NCI-H2029 (cell line): ENCODE measurements around the gene JAK3.

Experiments used
- DNase-seq: peaks from one replicate; lab custom pipeline; 2025; lab: John Stamatoyannopoulos, UW

JAK3 gene

GRCh38 chr19:17840019-17840418, 7.8 kb downstream of the JAK3 start:
- DNase-seq, result no peak

- DNase-seq, result no peak
Measured at GRCh38 chr19:17837972-17838371, 9.8 kb downstream of the JAK3 start.

DNA sequence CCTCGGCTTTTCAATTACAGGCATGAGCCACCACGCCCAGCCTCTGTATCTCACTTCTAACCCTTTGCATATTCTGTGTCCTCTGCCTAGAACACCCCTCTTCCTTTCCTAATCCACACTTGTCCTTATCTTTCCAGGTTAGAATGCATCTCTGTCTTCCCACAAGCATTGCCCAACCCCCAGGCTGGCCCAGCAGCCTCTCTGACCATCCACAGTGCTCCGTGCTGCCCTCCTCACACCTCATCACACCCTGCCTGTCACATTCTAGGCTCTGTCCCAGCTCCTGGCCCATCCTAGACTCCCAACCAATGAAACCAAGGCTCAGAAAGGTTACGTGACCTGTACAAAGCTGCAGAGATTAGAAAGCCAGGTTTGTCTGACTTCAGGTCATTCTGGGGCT, 11.3 kb downstream of the JAK3 start:
- DNase-seq, result no peak

DNA sequence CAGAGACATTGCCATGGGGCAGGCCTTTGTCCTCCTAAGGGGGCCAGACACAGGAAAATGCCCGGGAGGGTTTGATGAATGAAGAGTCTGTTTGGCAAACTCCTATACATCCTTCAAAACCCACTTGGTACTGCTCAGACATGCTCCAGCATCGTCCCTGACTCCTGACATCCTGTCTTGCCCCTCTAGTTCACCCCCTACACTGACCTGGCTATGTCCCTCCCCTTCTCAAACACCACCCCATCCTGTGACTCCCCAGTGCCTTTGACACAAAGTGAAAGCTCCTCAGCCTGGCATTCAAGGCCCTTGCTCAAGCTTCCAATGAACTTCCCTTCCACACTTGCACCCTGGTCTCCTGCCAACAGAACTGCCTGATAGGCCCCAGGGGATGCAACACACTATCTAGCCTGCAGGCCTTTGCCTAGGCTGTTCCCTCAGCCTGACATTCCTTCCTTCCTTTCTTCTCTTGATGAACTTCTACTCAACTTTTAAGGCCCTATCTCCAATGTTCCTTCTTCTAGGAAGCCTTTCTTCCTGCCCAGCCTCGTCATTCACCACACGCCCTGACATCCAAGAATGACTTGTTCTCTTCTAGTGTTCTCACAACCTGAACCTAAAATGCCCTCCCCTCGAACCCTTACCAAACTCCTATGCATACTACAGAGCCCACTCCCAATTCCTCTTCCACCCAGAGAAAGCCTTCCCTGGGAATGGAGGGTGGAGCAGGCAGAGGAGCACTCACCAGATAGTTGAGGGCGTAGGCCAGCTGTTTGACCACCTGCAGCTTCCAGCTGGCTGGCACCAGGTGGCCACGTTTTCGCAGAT, 12.4 kb downstream of the JAK3 start:
- no peak for DNase-seq

GRCh38 chr19:17834350-17835181, 13.2 kb downstream of the JAK3 start:
- no peak for DNase-seq

GRCh38 chr19:17832443-17833208, 15.2 kb downstream of the JAK3 start:
- no peak for DNase-seq

DNA sequence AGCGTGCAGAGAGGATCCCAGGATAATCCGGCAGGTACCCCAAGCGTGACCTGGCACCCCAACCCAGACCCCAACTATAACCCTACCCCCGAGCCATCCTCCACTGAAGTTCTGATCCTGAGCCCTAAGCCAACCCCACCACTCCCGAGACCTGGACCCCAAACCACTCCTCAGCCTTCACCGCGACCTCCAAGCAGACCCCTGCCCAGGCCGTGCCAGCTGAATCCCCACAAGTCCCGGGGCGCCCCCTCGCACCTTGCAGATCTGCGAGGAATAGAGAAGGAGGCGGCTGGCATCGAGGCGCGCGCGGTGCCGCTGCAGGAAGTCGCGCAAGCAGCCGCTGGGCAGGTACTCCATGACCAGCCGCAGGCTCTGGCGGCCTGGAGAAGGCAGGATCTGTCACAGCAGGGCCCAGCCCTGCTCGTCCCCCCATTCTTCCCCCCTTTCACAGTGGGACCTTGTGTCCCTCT, 16.3 kb downstream of the JAK3 start:
- no peak for DNase-seq

GRCh38 chr19:17830567-17831418, 17.0 kb downstream of the JAK3 start:
- DNase-seq, result peak; percentile 89

- peak; percentile 74 for DNase-seq
Measured at GRCh38 chr19:17829855-17830566, 17.8 kb downstream of the JAK3 start.

GRCh38 chr19:17826508-17827056, 21.2 kb downstream of the JAK3 start:
- no peak for DNase-seq

GRCh38 chr19:17824339-17824738, 23.4 kb downstream of the JAK3 start:
- DNase-seq, result no peak

GRCh38 chr19:17821190-17821589, 26.6 kb downstream of the JAK3 start, which contains the start of gene INSL3:
Gene INSL3 (minus strand): TSS chr19:17821519. CDS start chr19:17821506, 13 bp downstream.
- no peak for DNase-seq

DNA sequence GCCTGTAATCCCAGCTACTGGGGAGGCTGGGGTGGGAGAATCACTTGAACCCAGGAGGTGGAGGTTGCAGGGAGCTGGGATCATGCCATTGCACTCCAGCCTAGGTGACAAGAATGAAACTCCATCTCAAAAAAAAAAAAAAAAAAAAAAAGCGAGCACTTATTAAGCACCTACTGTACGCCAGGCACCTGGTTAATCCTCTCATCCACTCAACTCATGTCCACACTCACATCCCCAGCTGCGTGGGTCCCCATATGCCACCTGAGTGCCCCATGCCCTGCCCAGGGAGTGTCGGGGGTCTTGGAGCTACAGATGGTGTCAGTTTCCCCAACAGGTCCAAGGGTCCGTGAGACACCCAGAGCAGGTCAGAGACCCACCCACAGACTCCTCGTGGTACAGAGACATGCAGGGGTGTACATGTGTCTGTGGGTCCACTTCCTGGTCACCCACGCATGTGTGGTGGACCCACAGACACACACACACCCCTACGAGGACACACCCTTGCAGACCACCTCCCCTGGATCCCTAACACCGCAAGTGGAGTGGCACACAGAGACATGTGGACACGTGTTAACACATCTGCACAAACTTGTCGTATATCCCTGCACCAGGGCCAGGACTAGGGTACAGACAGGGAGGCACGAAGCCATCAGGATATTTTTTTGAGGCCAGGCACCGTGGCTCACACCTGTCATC, 30.0 kb downstream of the JAK3 start:
- DNase-seq, result no peak

- DNase-seq, result no peak
Measured at GRCh38 chr19:17812099-17812498, 35.7 kb downstream of the JAK3 start.

- no peak for DNase-seq
Measured at GRCh38 chr19:17811681-17812080, 36.1 kb downstream of the JAK3 start.

DNA sequence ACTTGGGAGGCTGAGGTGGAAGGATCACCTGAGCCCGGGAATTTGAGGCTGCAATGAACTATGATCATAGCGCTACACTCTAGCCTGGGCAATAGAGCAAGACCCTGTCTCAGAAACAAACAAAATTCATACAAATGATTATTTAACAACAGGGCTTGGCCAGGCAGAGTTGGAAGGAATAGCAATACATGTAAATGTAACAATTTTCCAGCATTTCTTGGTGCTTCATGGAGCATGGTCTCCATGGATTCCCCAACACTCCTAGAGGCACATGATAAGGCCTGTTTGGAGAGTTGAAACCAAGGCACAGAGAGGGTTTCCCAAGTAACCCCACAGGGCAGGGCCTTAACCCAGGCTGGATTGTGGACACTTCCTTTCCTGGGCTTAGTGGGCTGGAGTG, 36.7 kb downstream of the JAK3 start:
- no peak for DNase-seq

GRCh38 chr19:17807731-17808316, 40.0 kb downstream of the JAK3 start:
- DNase-seq, result no peak

DNA sequence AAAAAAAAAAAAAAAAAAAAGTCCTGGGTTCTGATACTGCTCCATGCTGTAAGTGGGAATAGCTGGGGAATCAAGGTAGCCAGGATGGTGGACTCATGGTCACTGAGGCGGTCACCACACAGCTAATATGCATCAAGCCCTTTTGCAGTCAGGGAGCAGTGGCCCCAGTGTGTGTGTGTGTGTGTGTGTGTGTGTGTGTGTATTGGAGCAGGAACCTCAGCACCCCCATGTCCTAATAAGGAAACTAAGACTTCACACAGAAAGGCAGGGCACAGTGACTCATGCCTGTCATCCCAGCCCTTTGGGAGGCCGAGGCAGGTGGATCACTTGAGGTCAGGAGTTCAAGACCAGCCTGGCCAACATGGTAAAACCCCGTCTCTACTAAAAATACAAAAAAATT, 40.8 kb downstream of the JAK3 start:
- no peak for DNase-seq

DNA sequence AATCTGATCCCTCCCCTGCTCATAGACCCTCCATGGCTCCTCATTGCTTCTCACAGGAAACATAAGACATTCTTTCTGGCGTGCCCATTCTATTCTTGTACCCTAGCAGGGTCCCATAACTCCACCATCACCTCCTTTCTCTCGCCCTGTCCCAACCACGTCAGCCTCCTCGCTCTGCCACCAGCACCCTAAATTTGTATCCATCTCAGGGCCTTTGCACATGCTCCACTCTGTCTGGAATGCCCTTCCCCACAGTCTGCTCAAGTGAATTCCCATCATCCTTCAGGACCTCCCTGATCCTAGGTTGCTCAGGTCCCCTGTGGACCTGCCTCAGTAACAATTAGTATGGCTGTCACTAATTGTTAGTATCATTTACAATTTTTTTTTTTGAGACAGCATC, 42.4 kb downstream of the JAK3 start:
- no peak for DNase-seq
